ENCODE data around the gene EPYC. TPM values are rescaled to one million over a fixed set of nuclear protein-coding genes. Genes with fewer than 3 reads are reported as not detected.

EPYC gene
- total and polyA plus RNA-seq, 2 experiments from 2014 or later, result not detected

GRCh38 chr12:91053951-91054715, 49.4 kb upstream of the EPYC start (continued):
- no peak for TF ChIP-seq ZNF462 (CRISPR knock-in tag; IDR thresholded peaks at IDR 0.05)
- no peak for TF ChIP-seq ETS1 (IDR thresholded peaks at IDR 0.05)
- TF ChIP-seq ZNF331 (CRISPR knock-in tag; IDR thresholded peaks at IDR 0.05; ENCODE audit: low read depth), result no peak
- TF ChIP-seq CTCF (conservative IDR thresholded peaks at IDR 0.05; ENCODE audit: low read depth in 2 of 2), result no peak
- TF ChIP-seq EZH2 (IDR thresholded peaks at IDR 0.05; ENCODE audit: low read depth, unreplicated experiment), result no peak
- TF ChIP-seq EZH2phosphoT487 (IDR thresholded peaks at IDR 0.05; ENCODE audit: unreplicated experiment), result no peak
- no peak for TF ChIP-seq JUNB (IDR thresholded peaks at IDR 0.05; ENCODE audit: unreplicated experiment)
- no peak for TF ChIP-seq NANOG (IDR thresholded peaks at IDR 0.05; ENCODE audit: borderline replicate concordance)
